Stimulated activated CD8-positive, alpha-beta memory T cell treated with anti-CD3 and anti-CD28 coated beads, Interleukin-12 subunit alpha, Interleukin-12 subunit beta, amount 100 ng/mL, for 4 hours (primary cell): ENCODE measurements around the gene BLNK.

Experiments used
- DNase-seq: peaks from one replicate; pipeline ENCODE4 v3.0.0-alpha.2; 2020; ENCODE audit warnings: low read depth

BLNK gene

GRCh38 chr10:96288151-96288621 lies 16.8 kb upstream of the BLNK start:
- DNase-seq, result no peak

GRCh38 chr10:96287392-96288105 lies 16.2 kb upstream of the BLNK start:
- DNase-seq, result no peak

- DNase-seq, result no peak
Observed at GRCh38 chr10:96285331-96285752, 14.0 kb upstream of the BLNK start.

- DNase-seq, result no peak
Observed at GRCh38 chr10:96283756-96284155, 12.4 kb upstream of the BLNK start.

GRCh38 chr10:96283351-96283750 lies 12.0 kb upstream of the BLNK start:
- no peak for DNase-seq

GRCh38 chr10:96281444-96282029 lies 10.2 kb upstream of the BLNK start:
- DNase-seq, result no peak

- DNase-seq, result no peak
Observed at GRCh38 chr10:96280859-96281258, 9.5 kb upstream of the BLNK start.

GRCh38 chr10:96279191-96279641 lies 7.8 kb upstream of the BLNK start:
- no peak for DNase-seq

GRCh38 chr10:96276831-96277230 lies 5.5 kb upstream of the BLNK start:
- DNase-seq, result no peak

GRCh38 chr10:96276426-96276825 lies 5.1 kb upstream of the BLNK start:
- no peak for DNase-seq

- no peak for DNase-seq
Observed at GRCh38 chr10:96275685-96276418, 4.5 kb upstream of the BLNK start.

GRCh38 chr10:96272316-96273280 lies 1.2 kb upstream of the BLNK start:
- no peak for DNase-seq

GRCh38 chr10:96270571-96270970 lies 798 bp downstream of the BLNK start:
- DNase-seq, result no peak

- DNase-seq, result no peak
Observed at GRCh38 chr10:96269438-96270300, 1.7 kb downstream of the BLNK start.

GRCh38 chr10:96268341-96268909 lies 2.9 kb downstream of the BLNK start:
- DNase-seq, result no peak

- DNase-seq, result no peak
Observed at GRCh38 chr10:96267234-96267705, 4.1 kb downstream of the BLNK start.

- no peak for DNase-seq
Observed at GRCh38 chr10:96266118-96266770, 5.1 kb downstream of the BLNK start.

- no peak for DNase-seq
Observed at GRCh38 chr10:96264938-96265337, 6.4 kb downstream of the BLNK start.

GRCh38 chr10:96263669-96264068 lies 7.7 kb downstream of the BLNK start:
- DNase-seq, result no peak

GRCh38 chr10:96263176-96263575 lies 8.2 kb downstream of the BLNK start:
- no peak for DNase-seq
